ENCODE results near the gene KRTAP2-4. TPM values are rescaled to one million over a fixed set of nuclear protein-coding genes. Genes with fewer than 3 reads are reported as not detected.

KRTAP2-4 gene
- total and polyA plus RNA-seq, 2 of the 4 experiments (the other 2 are of a cell fraction), result not detected

DNA sequence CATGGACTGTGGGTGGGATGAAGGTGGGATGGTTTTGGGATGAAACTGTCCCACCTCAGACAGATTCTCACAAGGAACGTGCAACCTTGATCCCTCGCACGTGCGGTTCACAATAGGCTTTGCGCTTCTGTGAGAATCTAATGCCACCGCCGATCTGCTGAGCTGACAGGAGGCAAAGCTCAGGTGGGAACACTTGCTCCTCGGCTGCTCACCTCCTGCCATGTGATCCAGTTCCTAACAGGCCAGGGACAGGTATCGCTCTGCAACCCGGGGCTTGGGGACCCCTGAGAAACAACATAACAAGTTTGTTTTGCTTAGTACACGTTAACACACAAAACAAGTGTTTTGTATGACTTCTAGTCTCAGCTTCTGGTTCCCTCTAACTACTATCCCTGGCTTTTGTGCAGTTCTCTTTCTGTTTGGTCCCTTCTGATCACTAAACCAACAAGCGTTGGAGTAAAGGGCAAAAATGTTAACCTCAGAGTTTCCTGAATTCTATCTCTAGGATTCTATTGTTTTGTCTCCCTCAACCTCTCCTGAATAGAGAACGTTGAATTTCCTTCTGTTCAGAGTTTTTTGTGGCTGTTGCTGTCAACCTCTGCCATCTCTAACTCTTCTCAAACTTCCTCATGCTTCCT lies 49.0 kb downstream of the KRTAP2-4 start:
- in situ Hi-C loops (cut with MboI; ENCODE audit: low sequenced_read_pairs) (no loop called here), intact Hi-C loops (cut with micrococcal nuclease) (no loop called here), dilution Hi-C loops (cut with HindIII; ENCODE audit: low sequenced_read_pairs, unreplicated experiment) (no loop called here)
- Histone ChIP-seq H3K4me3 (ENCODE audit: insufficient read depth, low read depth, low read length) (no peak overlapping the region), H3K4me2 (ENCODE audit: low read depth, low read length) (no peak overlapping the region), H3K18ac (ENCODE audit: low read depth, low read length) (no peak overlapping the region), H3K36me3 (ENCODE audit: control insufficient read depth, insufficient read depth, low read length) (no peaks in the 10 kb centered on the region), H3K4me1 (ENCODE audit: control insufficient read depth, insufficient read depth, low read length) (peaks cover 1% of the 10 kb centered on the region; the same call in 1 of the 2 replicates), H2AK9ac (replicated peaks; ENCODE audit: low read depth, low read length, poor library complexity) (no peak overlapping the region), H3K9ac (ENCODE audit: low read depth, low read length) (no peak overlapping the region), H3K9me1 (ENCODE audit: insufficient read depth, low read length) (no peaks in the 10 kb centered on the region; the same call in 1 of the 2 replicates), H2BK120ac (ENCODE audit: low read depth, low read length) (no peak overlapping the region), H2BK15ac (ENCODE audit: low read depth, low read length) (no peak overlapping the region), H2AFZ (replicated peaks; ENCODE audit: low read length, poor library complexity) (no peak overlapping the region), H2BK5ac (ENCODE audit: low read depth, low read length, poor library complexity, severe bottlenecking) (no peak overlapping the region), H3K27me3 (ENCODE audit: control insufficient read depth, insufficient read depth, low read length) (no peaks in the 10 kb centered on the region; the same call in 1 of the 2 replicates), H3K14ac (replicated peaks; ENCODE audit: low read depth, low read length) (no peak overlapping the region), H4K91ac (ENCODE audit: insufficient read depth, low read depth, low read length) (no peak overlapping the region; the same call in 1 of the 2 replicates), H3K79me1 (ENCODE audit: low read depth in 1 of 2, low read length in 2 of 2) (no peaks in the 10 kb centered on the region), H2BK20ac (ENCODE audit: low read depth, low read length) (no peak overlapping the region), H4K8ac (ENCODE audit: low read depth in 2 of 2, low read length in 2 of 2) (no peak overlapping the region), H3K56ac (ENCODE audit: extremely low read depth, insufficient read depth, low read length) (no peak overlapping the region), H3K9me3 (ENCODE audit: control insufficient read depth, insufficient read depth, low read length) (no peaks in the 10 kb centered on the region; the same call in 1 of the 2 replicates), H3K27ac (ENCODE audit: insufficient read depth, low read length) (no peak overlapping the region), H3K23ac (ENCODE audit: low read depth, low read length) (no peak overlapping the region), H3K4ac (ENCODE audit: low read depth, low read length) (no peak overlapping the region), H4K20me1 (ENCODE audit: insufficient read depth, low read length) (no peaks in the 10 kb centered on the region), H4K5ac (ENCODE audit: low read depth, low read length) (no peak overlapping the region), H2AK5ac (ENCODE audit: low read depth, low read length) (no peak overlapping the region)
- BruUV-seq (replicated peaks), result no TSS peak
- ATAC-seq (ENCODE audit: low read depth), result no peak
- POLR2A ChIA-PET (ENCODE audit: unreplicated experiment), result no interaction called here
- 100% methylated on average over 6 of the region's 13 CpGs; no CpG with 5 or more reads in 1 of the 2 experiments for WGBS, 2 experiments (ENCODE audit: extremely low coverage in 2 of 2, insufficient read length in 1 of 2)
- DNase-seq, result no peak
- CTCF ChIA-PET, result no interaction called here
- no peak for TF ChIP-seq FOS (IDR thresholded peaks at IDR 0.05; ENCODE audit: low read depth, low read length)
- TF ChIP-seq, protein P1, sequence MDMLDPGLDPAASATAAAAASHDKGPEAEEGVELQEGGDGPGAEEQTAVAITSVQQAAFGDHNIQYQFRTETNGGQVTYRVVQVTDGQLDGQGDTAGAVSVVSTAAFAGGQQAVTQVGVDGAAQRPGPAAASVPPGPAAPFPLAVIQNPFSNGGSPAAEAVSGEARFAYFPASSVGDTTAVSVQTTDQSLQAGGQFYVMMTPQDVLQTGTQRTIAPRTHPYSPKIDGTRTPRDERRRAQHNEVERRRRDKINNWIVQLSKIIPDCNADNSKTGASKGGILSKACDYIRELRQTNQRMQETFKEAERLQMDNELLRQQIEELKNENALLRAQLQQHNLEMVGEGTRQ (IDR thresholded peaks at IDR 0.05; ENCODE audit: low read depth, low read length), result no peak
- TF ChIP-seq MAFK (IDR thresholded peaks at IDR 0.05; ENCODE audit: low read depth, low read length), result no peak
- TF ChIP-seq CEBPB (IDR thresholded peaks at IDR 0.05; ENCODE audit: low read depth, low read length), result no peak
- TF ChIP-seq CHD1 (IDR thresholded peaks at IDR 0.05; ENCODE audit: low read depth, low read length), result no peak
- TF ChIP-seq, protein P2, sequence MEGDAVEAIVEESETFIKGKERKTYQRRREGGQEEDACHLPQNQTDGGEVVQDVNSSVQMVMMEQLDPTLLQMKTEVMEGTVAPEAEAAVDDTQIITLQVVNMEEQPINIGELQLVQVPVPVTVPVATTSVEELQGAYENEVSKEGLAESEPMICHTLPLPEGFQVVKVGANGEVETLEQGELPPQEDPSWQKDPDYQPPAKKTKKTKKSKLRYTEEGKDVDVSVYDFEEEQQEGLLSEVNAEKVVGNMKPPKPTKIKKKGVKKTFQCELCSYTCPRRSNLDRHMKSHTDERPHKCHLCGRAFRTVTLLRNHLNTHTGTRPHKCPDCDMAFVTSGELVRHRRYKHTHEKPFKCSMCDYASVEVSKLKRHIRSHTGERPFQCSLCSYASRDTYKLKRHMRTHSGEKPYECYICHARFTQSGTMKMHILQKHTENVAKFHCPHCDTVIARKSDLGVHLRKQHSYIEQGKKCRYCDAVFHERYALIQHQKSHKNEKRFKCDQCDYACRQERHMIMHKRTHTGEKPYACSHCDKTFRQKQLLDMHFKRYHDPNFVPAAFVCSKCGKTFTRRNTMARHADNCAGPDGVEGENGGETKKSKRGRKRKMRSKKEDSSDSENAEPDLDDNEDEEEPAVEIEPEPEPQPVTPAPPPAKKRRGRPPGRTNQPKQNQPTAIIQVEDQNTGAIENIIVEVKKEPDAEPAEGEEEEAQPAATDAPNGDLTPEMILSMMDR (conservative IDR thresholded peaks at IDR 0.05; ENCODE audit: low read depth, low read length), result no peak
- TF ChIP-seq BHLHE40 (IDR thresholded peaks at IDR 0.05; ENCODE audit: low read depth, low read length), result no peak
- no peak for TF ChIP-seq POLR2A (IDR thresholded peaks at IDR 0.05; ENCODE audit: low read depth, low read length)
- TF ChIP-seq RFX5 (IDR thresholded peaks at IDR 0.05; ENCODE audit: low read depth, low read length), result no peak
- no peak for TF ChIP-seq RAD21 (IDR thresholded peaks at IDR 0.05; ENCODE audit: low read length)
- TF ChIP-seq RCOR1 (IDR thresholded peaks at IDR 0.05; ENCODE audit: insufficient replicate concordance, low read length), result no peak
- no peak for TF ChIP-seq NFE2L2 (IDR thresholded peaks at IDR 0.05; ENCODE audit: low read depth, low read length)
- TF ChIP-seq, protein P3, sequence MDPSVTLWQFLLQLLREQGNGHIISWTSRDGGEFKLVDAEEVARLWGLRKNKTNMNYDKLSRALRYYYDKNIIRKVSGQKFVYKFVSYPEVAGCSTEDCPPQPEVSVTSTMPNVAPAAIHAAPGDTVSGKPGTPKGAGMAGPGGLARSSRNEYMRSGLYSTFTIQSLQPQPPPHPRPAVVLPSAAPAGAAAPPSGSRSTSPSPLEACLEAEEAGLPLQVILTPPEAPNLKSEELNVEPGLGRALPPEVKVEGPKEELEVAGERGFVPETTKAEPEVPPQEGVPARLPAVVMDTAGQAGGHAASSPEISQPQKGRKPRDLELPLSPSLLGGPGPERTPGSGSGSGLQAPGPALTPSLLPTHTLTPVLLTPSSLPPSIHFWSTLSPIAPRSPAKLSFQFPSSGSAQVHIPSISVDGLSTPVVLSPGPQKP (IDR thresholded peaks at IDR 0.05; ENCODE audit: borderline replicate concordance, low read depth, low read length), result no peak

Measured in IMR-90 (cell line).